Stomach (tissue), 4 donors: ENCODE measurements around the gene DNAH3.

Source experiments
- EP300 ChIP-seq: sonication (generic); formaldehyde crosslinking; IDR thresholded peaks from one replicate; pipeline ENCODE4 v1.6.1; 2017; ENCODE audit warnings: antibody characterized with exemption
- POLR2A ChIP-seq, 4 donors: fragments of 450-650 bp; IDR thresholded peaks; one replicate each; pipeline ENCODE4 v1.6.1; 2016; ENCODE audit warnings: antibody characterized with exemption in 4 of 4, control low read depth in 2 of 4, mild to moderate bottlenecking in 1 of 4, moderate library complexity in 1 of 4
- TF ChIP-seq, protein P1 (sequence below), 7 experiments: fragments of 450-650 bp in 4 of 7; fragments of 200-600 bp in 3 of 7; sonication (generic) in 3 of 7; IDR thresholded peaks; one replicate each; pipeline ENCODE4 v1.5.1; 2016 to 2019; ENCODE audit warnings: antibody characterized with exemption in 7 of 7, control low read depth in 2 of 7, mild to moderate bottlenecking in 1 of 7

- TF ChIP-seq, protein P1, sequence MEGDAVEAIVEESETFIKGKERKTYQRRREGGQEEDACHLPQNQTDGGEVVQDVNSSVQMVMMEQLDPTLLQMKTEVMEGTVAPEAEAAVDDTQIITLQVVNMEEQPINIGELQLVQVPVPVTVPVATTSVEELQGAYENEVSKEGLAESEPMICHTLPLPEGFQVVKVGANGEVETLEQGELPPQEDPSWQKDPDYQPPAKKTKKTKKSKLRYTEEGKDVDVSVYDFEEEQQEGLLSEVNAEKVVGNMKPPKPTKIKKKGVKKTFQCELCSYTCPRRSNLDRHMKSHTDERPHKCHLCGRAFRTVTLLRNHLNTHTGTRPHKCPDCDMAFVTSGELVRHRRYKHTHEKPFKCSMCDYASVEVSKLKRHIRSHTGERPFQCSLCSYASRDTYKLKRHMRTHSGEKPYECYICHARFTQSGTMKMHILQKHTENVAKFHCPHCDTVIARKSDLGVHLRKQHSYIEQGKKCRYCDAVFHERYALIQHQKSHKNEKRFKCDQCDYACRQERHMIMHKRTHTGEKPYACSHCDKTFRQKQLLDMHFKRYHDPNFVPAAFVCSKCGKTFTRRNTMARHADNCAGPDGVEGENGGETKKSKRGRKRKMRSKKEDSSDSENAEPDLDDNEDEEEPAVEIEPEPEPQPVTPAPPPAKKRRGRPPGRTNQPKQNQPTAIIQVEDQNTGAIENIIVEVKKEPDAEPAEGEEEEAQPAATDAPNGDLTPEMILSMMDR (IDR thresholded peaks at IDR 0.05): no peak
- TF ChIP-seq POLR2A (IDR thresholded peaks at IDR 0.05) (no peak), EP300 (no peak)
Measured at GRCh38 chr16:21100447-21100846, 50.2 kb downstream of the DNAH3 start.
